ENCODE results near the gene STARD8.

DNA sequence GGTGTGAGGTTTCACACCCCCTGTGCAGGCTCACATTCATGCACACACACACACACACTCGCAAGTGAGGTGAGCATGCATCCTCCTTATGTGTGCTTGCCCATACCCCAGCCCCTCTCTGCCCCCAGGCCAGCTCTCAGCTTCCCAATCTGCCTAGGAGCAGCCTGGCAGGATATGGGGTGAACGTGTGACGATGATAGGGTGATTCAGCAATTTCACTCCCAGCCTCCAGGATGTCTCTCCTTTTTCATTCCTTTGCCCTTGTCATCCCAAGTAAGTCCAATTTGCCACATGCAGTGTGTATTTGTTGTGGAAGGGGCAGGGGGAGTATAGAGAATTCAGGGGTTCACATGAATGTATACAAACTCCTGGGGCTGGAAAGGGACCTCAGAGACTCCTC lies 7.2 kb downstream of the STARD8 start:
- TF ChIP-seq, protein P1, sequence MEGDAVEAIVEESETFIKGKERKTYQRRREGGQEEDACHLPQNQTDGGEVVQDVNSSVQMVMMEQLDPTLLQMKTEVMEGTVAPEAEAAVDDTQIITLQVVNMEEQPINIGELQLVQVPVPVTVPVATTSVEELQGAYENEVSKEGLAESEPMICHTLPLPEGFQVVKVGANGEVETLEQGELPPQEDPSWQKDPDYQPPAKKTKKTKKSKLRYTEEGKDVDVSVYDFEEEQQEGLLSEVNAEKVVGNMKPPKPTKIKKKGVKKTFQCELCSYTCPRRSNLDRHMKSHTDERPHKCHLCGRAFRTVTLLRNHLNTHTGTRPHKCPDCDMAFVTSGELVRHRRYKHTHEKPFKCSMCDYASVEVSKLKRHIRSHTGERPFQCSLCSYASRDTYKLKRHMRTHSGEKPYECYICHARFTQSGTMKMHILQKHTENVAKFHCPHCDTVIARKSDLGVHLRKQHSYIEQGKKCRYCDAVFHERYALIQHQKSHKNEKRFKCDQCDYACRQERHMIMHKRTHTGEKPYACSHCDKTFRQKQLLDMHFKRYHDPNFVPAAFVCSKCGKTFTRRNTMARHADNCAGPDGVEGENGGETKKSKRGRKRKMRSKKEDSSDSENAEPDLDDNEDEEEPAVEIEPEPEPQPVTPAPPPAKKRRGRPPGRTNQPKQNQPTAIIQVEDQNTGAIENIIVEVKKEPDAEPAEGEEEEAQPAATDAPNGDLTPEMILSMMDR (IDR thresholded peaks at IDR 0.05; ENCODE audit: low read length): no peak
- no peak for TF ChIP-seq EZH2 (IDR thresholded peaks at IDR 0.05; ENCODE audit: borderline replicate concordance, low read length)
